Measurements from ENCODE around the gene KANTR.

GRCh38 chrX:53081925-53082772 lies 11.8 kb upstream of the KANTR start, which contains the start of gene TSPYL2:
- no peak for TF ChIP-seq CTCF (IDR thresholded peaks at IDR 0.05)
- TF ChIP-seq POLR2A (IDR thresholded peaks at IDR 0.05) = peak; percentile 99

All from right lobe of liver (tissue), 4 donors.